Retina (tissue), 1 donor: ENCODE data around the gene GDPD5.

ENCODE experiments used
- DNase-seq: peaks from one replicate; pipeline ENCODE4 v3.0.0-alpha.2; 2016

Gene GDPD5

DNA sequence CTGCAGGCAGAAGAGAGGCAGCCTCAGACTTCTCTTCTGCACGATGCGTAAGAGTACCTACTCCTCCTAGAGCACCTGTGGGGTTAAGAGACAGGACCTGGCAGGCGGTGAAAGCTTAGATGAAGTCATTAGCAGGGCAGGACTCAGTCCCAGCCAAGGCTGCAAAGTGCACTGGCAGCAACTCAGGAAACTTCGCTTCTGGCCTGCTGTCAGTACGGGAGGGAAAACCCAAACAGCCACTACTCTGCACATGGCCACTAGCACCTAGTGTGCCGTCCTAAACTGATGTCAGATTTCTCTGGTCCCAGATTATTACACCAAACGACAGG, 84.0 kb downstream of the GDPD5 start:
- DNase-seq, result no peak

DNA sequence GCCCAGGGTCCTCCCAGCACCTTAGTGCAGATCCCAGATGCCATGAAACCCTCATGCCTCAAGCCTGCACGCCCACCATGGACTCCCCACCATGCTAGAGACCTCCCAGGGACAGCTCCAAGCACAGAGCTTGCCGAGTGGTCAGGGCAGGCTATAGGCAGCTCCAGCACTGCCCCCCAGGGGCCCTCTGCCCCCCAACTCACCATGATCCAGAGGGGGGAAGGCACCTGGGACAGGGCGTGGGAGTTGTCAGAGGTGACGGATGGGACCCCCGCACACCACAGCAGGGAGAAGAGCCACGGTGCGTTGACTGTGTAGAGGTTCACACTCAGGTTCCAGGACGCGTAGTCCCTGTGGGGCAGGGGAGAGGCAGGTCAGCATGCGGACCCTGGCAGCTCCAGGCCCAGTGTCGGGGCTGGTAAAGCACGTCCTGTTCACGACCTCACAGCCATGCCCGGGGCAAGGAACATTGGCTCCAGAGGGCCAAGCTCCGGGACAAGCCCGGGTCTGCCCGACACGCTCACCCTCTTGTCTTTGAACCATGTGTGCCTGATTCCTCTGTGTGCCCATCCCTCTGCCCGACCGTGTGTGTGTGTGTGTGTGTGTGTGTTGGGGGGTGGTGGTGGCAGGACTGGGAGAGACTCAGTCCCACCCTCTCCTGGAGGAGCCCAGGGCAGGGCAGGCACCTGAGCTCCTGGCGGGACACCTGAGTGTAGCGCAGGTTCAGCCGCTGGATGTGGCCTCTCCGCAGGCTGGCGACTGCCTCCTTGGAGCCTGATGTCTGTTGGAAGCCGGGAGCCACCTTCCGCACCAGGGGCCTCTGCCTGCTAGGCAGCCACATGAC, 84.6 kb downstream of the GDPD5 start:
- no peak for DNase-seq

DNA sequence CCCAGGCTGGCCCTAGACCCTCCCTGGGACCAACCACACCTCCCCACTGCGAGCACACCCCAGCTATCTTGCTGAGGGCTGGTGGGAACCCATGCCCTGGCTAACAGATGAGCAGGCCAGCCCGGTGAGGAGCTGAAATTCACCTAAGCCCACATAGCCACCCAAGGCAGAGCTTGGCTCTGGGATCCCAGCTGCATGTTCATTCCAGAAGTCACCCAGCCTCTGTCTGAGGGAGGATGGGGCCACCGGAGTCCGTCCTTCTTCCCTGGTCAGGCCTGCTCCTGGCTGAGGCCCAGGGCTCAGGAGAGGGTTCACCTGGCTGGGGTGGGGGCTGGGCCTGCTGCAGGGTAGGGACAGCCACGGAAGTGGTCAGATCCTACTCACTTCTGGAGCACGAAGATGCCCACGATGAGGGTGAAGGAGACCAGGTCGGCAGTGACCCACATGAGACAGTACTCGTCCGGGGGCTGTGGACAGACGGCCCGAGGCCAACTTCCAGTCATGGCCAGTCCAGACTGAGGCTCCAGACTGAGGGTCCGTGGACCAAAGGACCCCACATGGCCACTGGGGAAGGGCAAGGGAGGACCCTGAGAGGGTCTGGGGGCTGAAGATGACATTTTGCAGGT, 86.1 kb downstream of the GDPD5 start:
- DNase-seq, result no peak

DNA sequence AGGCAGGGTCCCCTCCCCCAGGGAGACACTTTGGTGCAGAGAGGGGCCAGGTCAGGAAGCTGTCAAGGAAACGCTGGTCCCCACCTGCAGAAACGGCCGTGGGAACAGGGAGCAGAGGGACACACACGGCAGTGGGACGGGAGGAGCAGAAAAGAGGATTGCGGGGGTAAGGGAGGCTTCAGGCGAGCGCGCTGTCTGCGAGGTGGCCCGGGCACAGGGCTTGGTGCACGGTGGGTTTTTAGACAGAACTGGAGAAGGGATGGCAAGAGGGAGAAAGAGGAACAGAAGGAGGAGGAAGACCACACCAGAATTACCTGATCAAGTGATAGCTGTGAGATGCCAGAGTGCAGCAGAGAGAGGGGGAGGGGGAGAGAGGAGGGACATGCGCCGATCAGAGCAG, 86.7 kb downstream of the GDPD5 start:
- DNase-seq, result no peak

- no peak for DNase-seq
Measured at GRCh38 chr11:75437966-75438659, 87.6 kb downstream of the GDPD5 start.

GRCh38 chr11:75436806-75437205, 88.9 kb downstream of the GDPD5 start:
- DNase-seq, result no peak

DNA sequence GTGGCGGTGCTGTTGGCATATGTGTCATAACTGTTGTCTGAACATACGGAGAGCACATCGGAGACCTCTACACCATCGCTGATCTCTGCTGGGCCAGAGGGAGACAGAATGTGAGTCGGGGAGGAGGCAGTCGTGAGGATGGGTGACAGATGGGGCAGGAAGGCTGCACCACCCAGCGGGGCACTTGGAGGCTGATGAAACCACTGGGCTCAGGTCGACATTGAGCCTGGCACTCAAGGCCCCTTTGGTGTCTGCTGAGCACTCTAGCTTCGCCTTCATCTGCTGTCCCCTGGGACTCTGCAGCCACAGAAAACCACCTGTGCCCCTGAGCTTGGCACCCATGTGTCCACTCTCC, 90.2 kb downstream of the GDPD5 start:
- DNase-seq, result no peak

DNA sequence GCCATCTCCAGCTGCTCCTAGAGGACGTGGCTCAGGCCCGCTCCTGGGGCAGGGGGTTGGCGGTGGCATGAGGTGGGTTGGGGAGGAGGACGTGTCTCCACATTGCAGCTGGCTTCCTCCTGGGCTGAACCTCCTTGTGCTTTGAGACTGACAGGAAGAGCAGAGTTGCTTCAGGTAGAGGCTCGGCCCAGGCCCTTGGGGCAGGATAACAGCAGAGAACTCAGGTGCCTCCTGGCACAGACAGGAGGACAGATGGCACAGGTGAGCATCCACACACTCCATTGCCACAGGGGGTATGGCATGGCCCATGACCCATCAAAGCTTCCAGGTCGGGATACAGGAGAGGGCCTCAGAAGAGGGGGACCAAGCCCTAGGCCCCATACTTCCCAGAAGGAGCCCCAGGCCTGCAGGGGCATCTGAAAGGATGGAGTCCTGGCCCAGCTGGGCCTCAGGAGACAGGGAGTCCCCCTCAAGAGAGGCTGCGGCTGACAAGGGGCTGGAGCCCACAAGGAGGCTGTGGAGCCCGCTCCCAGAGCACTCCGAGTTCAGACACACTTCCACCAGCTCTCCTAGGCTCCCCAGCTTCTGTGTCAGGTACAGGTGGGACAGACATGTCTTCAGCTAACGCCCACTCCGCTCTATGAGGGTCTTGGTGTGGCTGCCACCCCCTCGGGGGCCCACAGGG, 90.7 kb downstream of the GDPD5 start:
- no peak for DNase-seq

GRCh38 chr11:75434051-75434450, 91.7 kb downstream of the GDPD5 start:
- no peak for DNase-seq

GRCh38 chr11:75433443-75433842, 92.3 kb downstream of the GDPD5 start:
- no peak for DNase-seq

- peak; percentile 64 for DNase-seq
Measured at GRCh38 chr11:75432911-75433321, 92.8 kb downstream of the GDPD5 start, which contains the start of gene KLHL35. Gene KLHL35 (minus strand): TSS chr11:75433203. CDS start chr11:75430629, 2,574 bp downstream.

DNA sequence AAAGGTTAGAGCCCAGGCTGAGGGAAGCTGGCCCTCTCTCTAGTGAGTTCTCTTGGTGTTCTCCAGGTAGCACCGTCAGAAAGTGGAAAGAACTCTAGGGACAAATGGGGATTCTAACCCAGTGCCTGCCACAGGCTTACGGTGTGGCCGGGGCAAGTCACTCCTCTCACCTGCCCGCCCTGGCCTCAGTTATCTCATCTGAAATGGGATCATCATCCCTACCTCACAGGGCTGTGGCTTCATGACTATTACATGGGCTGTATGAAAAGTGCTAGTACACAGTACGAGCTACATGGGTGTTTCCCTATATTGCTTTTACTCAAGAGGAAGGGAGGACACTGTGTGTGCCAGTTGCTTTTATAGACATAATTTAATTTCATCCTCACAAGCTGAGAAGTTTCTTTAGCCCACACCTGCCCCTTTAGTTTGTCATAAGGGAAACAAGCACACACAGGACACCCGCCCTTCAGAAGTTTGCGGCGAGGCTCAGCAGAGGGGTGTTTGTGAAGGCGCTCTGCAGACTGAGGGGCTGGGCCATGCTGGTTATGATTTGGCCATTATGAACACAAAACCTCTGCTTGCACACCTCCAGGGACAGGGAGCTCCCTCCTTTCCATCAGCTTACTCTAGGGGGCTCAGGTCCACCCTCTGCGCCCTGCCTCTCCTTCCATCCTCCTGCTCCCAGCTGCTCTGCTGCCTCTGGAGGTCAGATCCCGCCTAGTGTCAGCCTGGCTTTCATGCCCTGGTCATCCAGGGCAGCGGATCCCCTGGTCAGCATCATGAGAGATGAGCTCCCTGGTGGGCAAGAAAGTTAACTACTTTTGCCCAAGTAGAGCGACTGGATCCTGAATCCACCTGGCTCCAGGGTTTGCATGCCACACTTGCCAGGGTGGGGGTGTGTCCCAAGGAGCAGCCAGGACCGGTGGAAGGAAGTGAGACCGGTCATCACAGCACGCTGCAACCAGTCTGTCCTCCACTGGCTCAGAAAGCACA, 93.9 kb downstream of the GDPD5 start:
- DNase-seq, result peak; percentile 44

- peak; percentile 75 for DNase-seq
Measured at GRCh38 chr11:75430714-75431532, 94.8 kb downstream of the GDPD5 start.

DNA sequence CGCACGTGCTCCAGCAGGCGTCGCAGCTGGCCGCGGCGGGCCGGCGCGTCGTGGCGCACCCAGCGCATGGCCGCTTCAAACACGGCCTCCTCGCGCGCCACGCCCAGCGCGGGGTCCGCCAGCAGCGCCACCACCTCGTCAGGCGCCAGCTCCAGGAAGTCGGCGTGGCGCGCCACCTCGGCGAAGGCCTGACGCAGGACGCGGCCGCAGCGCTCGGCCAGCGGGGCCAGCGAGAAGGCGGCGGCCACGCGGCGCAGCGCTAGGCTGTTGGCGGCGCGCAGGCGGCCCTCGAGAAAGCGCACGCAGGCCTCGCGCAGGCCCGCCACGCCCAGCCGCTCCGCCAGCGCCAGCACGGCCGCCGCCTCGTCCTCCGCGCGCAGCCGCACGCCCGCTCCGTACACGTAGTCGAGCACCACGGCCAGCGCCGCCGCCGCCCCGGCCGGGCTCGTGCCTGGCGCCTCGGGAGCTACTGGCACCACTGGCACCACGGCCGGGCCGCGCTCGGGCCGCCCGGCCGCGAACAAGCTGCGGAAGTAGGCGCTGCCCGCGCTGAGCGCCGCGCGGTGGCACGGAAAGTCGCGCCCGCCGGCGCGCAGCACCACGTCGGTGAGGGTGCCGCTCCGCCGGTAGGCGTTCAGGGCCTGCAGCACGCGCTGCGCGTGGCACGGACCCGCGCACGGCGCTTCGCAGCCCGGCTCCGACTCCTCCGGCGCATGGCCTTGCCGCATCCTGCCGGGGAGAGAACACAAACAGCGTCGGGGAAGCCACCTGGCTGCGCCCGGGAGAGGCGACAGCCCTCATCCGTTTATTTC, 95.6 kb downstream of the GDPD5 start:
- no peak for DNase-seq

DNA sequence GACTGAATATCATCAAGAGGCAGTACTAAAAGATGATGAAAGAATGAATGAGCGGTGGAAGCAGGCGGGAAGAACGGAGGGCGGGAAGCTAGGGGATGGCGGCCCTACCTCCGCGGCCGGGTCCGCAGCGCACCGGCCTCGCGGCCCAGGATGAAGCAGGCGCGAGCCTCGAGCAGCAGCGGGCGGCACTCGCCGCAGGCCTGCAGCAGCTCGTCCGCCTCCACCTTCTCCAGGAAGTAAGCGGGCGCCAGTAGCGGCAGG, 96.2 kb downstream of the GDPD5 start:
- peak; percentile 60 for DNase-seq

- no peak for DNase-seq
Measured at GRCh38 chr11:75428989-75429640, 96.6 kb downstream of the GDPD5 start.

DNA sequence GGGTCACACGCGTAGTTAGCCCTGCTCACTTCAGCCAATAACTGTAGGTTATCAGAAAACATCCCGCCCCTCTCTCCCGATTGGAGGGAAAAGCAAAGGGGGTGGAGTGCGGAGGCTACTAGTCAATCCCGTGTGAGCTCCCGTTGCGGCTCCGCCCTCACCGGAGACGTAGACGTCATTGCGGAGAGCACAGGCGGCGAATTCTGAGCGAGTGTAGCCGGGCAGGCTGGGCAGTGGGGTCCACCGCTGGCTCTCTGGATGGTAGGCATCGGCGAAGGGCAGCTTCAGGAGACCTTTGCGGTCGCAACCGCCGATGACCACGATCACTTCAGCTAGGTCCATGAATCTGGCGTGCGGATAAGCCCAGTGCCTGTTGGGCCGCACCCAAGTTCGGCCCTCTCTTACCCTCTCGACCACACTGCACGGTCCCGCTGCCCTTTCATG, 97.4 kb downstream of the GDPD5 start:
- DNase-seq, result peak; percentile 59

- DNase-seq, result no peak
Measured at GRCh38 chr11:75427181-75427580, 98.6 kb downstream of the GDPD5 start.

- no peak for DNase-seq
Measured at GRCh38 chr11:75426720-75427086, 99.0 kb downstream of the GDPD5 start.

GRCh38 chr11:75425422-75425821, 100.3 kb downstream of the GDPD5 start:
- DNase-seq, result no peak
